B cell (primary cell): ENCODE data around the gene HAS3. TPM values are rescaled to one million over a fixed set of nuclear protein-coding genes. Genes with fewer than 3 reads are reported as not detected.
"Not testable (repeated sequence)": the region's sequence is repeated elsewhere in the genome, so short reads cannot be mapped to it uniquely, and the experiment has no call there.

Experiments
- ATAC-seq: fragments of 200-7000 bp; cut with Tn5 transposase; one replicate; pipeline ENCODE4 v1.10.0; 2021; ENCODE audit warnings: low read depth, mild to moderate bottlenecking, moderate number of reproducible peaks, moderate library complexity
- CTCF ChIA-PET: fragments of 350-600 bp; sonication (Branson Sonifier 250); formaldehyde crosslinking; loops from one replicate; lab custom pipeline; 2021; ENCODE audit warnings: antibody characterized with exemption, inconsistent platforms; lab: Charles Lee
- POLR2A ChIA-PET: fragments of 350-600 bp; sonication (Branson Sonifier 250); formaldehyde crosslinking; loops from one replicate; lab custom pipeline; 2021; ENCODE audit warnings: antibody characterized with exemption; lab: Charles Lee
- DNase-seq: peaks from one replicate; pipeline ENCODE4 v3.0.0; 2013
- H2AFZ ChIP-seq: 2 replicates; pipeline ENCODE4 v1.6.1; 2012; ENCODE audit warnings: mild to moderate bottlenecking, low read depth, low read length; ENCODE audit not compliant: insufficient read depth, poor library complexity, severe bottlenecking
- H3K27ac ChIP-seq, 2 donors: 1 replicate in 1 of 2; 2 replicates in 1 of 2; pipeline ENCODE4 v1.5.1; 2012 to 2013; ENCODE audit warnings: low read length in 2 of 2, mild to moderate bottlenecking in 2 of 2, moderate library complexity in 1 of 2
- H3K27me3 ChIP-seq, 4 experiments: fragments of 200-600 bp in 1 of 4; sonication (generic) in 1 of 4; replicated peaks in 1 of 4; 1 replicate in 2 of 4; 2 replicates in 2 of 4; pipeline versions ENCODE4 v1.6.1 to v1.7.0; 2013 to 2016; ENCODE audit warnings: low read length in 3 of 4, mild to moderate bottlenecking in 2 of 4, mixed read lengths in 1 of 4, moderate library complexity in 1 of 4; ENCODE audit not compliant: insufficient read depth in 4 of 4, control insufficient read depth in 3 of 4; ENCODE audit errors: control extremely low read depth in 1 of 4
- H3K36me3 ChIP-seq, 2 experiments: replicated peaks in 1 of 2; 1 replicate in 1 of 2; 2 replicates in 1 of 2; pipeline versions ENCODE4 v1.6.1 to v1.7.1; 2013; ENCODE audit warnings: low read length in 1 of 2; ENCODE audit not compliant: insufficient read depth in 2 of 2, control insufficient read depth in 1 of 2; ENCODE audit errors: control extremely low read depth in 1 of 2, extremely low read depth in 1 of 2
- H3K4me1 ChIP-seq, 2 donors: fragments of 200-600 bp in 1 of 2; sonication (generic) in 1 of 2; 1 replicate in 1 of 2; 2 replicates in 1 of 2; pipeline versions ENCODE4 v1.5.1 to v1.6.1; 2013 to 2017; ENCODE audit warnings: low read length in 2 of 2; ENCODE audit not compliant: control insufficient read depth in 2 of 2, insufficient read depth in 2 of 2
- H3K4me2 ChIP-seq: replicated peaks from 2 replicates; pipeline ENCODE3; 2012; ENCODE audit warnings: mild to moderate bottlenecking, low read depth, low read length; ENCODE audit not compliant: poor library complexity, severe bottlenecking
- H3K4me3 ChIP-seq, 5 experiments: fragments of 200-600 bp in 1 of 5; sonication (generic) in 1 of 5; 1 replicate in 3 of 5; 2 replicates in 2 of 5; pipeline versions ENCODE4 v1.5.1 to v1.7.0; 2011 to 2016; ENCODE audit warnings: low read length in 4 of 5, mild to moderate bottlenecking in 4 of 5, low read depth in 2 of 5, control low read depth in 1 of 5, moderate library complexity in 1 of 5; ENCODE audit not compliant: insufficient read depth in 1 of 5; ENCODE audit errors: control extremely low read depth in 1 of 5, extremely low read depth in 1 of 5
- H3K79me2 ChIP-seq: fragments of 200-600 bp; sonication (generic); one replicate; pipeline ENCODE4 v1.6.0; 2016; ENCODE audit warnings: low read length; ENCODE audit not compliant: control insufficient read depth, insufficient read depth
- H3K9ac ChIP-seq: fragments of 200-600 bp; sonication (generic); 2 replicates; pipeline ENCODE4 v1.6.1; 2017; ENCODE audit warnings: mild to moderate bottlenecking, low read length, moderate library complexity
- H3K9me3 ChIP-seq, 3 donors: one replicate each; pipeline versions ENCODE4 v1.6.1 to v1.7.1; 2013; ENCODE audit warnings: low read length in 2 of 3; ENCODE audit not compliant: control insufficient read depth in 2 of 3, insufficient read depth in 1 of 3; ENCODE audit errors: control extremely low read depth in 1 of 3
- H4K20me1 ChIP-seq: 2 replicates; pipeline ENCODE4 v1.6.0; 2012; ENCODE audit warnings: mild to moderate bottlenecking, low read length; ENCODE audit not compliant: insufficient read depth, control insufficient read depth, poor library complexity, severe bottlenecking
- H3K27ac Mint-ChIP-seq: one replicate; pipeline ENCODE4 v1.8.0; 2021; ENCODE audit warnings: mixed read lengths
- H3K27me3 Mint-ChIP-seq: one replicate; pipeline ENCODE4 v1.8.0; 2021; ENCODE audit warnings: mixed read lengths
- H3K4me1 Mint-ChIP-seq: one replicate; pipeline ENCODE4 v1.8.0; 2021; ENCODE audit warnings: mixed read lengths
- H3K4me3 Mint-ChIP-seq: one replicate; pipeline ENCODE4 v1.8.0; 2021; ENCODE audit warnings: mixed read lengths
- H3K9me3 Mint-ChIP-seq: one replicate; pipeline ENCODE4 v1.8.0; 2022; ENCODE audit warnings: mixed read lengths; ENCODE audit not compliant: insufficient read depth
- EZH2 ChIP-seq: IDR thresholded peaks from 2 replicates; pipeline ENCODE4 v1.6.1; 2012; ENCODE audit warnings: borderline replicate concordance, low read depth, mild to moderate bottlenecking, moderate library complexity, low read length; ENCODE audit not compliant: insufficient read depth, poor library complexity, severe bottlenecking
- WGBS: methylation state at CpG from one replicate; pipeline ENCODE4 v1.1.5; 2013; ENCODE audit warnings: missing lambda C conversion rate; ENCODE audit not compliant: insufficient coverage; 5-methylcytosine and 5-hydroxymethylcytosine counted together
- intact Hi-C: fragments of 100-400 bp; cut with micrococcal nuclease; formaldehyde crosslinking; loops from one replicate; pipeline ENCODE4 v1.10.0; 2022
- polyA plus RNA-seq: library from polyadenylated mRNA; depleted of rRNA; stranded (reverse); fragments of >200 nt; gene quantifications from 2 replicates; pipeline ENCODE4 v1.2.3, GENCODE V29; 2012
- total RNA-seq, 2 donors: library from RNA; stranded (reverse); fragments of 120-200 nt in 1 of 2; gene quantifications; 1 replicate in 1 of 2; 2 replicates in 1 of 2; pipeline versions ENCODE4 v1.2.3 to v1.2.4, GENCODE V29; 2013 to 2022
- TF ChIP-seq, protein P1 (sequence below): fragments of 200-600 bp; IDR thresholded peaks from one replicate; pipeline ENCODE4 v1.8.0; 2022; ENCODE audit warnings: antibody characterized with exemption, mild to moderate bottlenecking

Gene HAS3
- total and polyA plus RNA-seq, 2 donors (not counting 1 experiment from before 2014, with no cell fraction given): 1.4 to 2.6 TPM

DNA sequence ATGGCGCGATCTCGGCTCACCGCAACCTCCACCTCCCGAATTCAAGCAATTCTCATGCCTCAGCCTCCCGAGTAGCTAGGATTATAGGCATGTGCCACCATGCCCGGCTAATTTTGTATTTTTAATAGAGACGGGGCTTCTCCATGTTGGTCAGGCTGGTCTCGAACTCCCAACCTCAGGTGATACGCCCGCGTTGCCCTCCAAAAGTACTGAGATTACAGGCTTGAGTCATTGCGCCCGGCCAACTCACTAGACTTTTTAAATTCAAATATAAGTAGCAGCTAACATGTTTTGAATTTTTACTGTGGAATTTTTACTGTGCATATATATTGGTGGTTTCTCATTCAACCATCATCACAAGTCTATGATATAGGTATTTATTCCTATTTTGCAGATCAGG is 19.5 kb downstream of the HAS3 start:
- peaks cover 17% of the 10 kb centered on the region for H3K4me1 Mint-ChIP-seq

DNA sequence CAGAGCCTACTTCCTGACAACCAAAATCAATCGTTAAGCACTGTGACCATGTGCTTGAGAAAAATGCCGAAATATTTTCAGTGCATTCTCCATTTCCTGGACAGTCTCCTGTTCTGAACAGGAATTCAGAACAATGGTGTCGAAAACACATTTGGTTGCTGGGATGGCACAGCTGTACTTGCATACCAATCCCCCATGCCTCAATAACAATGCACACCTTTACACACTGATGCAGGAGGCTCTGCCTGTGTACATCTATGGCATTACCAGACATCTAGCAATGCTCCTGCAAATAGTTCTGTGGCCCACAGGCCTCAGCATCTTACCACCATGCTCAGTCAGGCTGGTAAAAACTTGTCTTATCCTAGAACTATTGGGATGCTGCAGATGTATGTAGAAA is 20.8 kb downstream of the HAS3 start:
- no peaks in the 10 kb centered on the region for H3K9me3 Mint-ChIP-seq
- peaks cover 59% of the 10 kb centered on the region for H4K20me1 ChIP-seq
- no peaks in the 10 kb centered on the region for H3K27me3 ChIP-seq
- H2AFZ ChIP-seq: no peak overlapping the region
- no peak overlapping the region for H3K9ac ChIP-seq
- TF ChIP-seq EZH2: no peak
- TF ChIP-seq, protein P1, sequence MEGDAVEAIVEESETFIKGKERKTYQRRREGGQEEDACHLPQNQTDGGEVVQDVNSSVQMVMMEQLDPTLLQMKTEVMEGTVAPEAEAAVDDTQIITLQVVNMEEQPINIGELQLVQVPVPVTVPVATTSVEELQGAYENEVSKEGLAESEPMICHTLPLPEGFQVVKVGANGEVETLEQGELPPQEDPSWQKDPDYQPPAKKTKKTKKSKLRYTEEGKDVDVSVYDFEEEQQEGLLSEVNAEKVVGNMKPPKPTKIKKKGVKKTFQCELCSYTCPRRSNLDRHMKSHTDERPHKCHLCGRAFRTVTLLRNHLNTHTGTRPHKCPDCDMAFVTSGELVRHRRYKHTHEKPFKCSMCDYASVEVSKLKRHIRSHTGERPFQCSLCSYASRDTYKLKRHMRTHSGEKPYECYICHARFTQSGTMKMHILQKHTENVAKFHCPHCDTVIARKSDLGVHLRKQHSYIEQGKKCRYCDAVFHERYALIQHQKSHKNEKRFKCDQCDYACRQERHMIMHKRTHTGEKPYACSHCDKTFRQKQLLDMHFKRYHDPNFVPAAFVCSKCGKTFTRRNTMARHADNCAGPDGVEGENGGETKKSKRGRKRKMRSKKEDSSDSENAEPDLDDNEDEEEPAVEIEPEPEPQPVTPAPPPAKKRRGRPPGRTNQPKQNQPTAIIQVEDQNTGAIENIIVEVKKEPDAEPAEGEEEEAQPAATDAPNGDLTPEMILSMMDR: no peak
- intact Hi-C loops: no loop called here
- 90% methylated on average over 3 of the region's 3 CpGs for WGBS
- ATAC-seq (no peak), DNase-seq (no peak)
- H3K36me3 ChIP-seq: peaks cover 6 to 7% of the 10 kb centered on the region in 2 experiments
- H3K4me1 Mint-ChIP-seq: peaks cover 27% of the 10 kb centered on the region
- peaks cover 76% of the 10 kb centered on the region for H3K79me2 ChIP-seq
- H3K4me3 ChIP-seq: no peak overlapping the region
- H3K27ac ChIP-seq: no peak overlapping the region
- H3K27me3 Mint-ChIP-seq: no peaks in the 10 kb centered on the region
- no peak overlapping the region for H3K4me3 Mint-ChIP-seq
- H3K27ac Mint-ChIP-seq: no peak overlapping the region
- no peak overlapping the region for H3K4me2 ChIP-seq
- no peaks in the 10 kb centered on the region for H3K9me3 ChIP-seq
- peaks cover 5 to 9% of the 10 kb centered on the region in 2 donors for H3K4me1 ChIP-seq
- POLR2A ChIA-PET: no interaction called here
- CTCF ChIA-PET: interaction anchor here (1.1 to 6.4 kb wide), 5 partner anchors 8 to 598 kb away, joined by 3 to 83 read pairs (median 15); partner anchors contain the start of genes CHTF8, SNTB2 and UTP4

More for the DNA sequence above, 19.5 kb downstream of the HAS3 start:
- POLR2A ChIA-PET, H3K9ac ChIP-seq, H3K9me3 Mint-ChIP-seq, H3K4me2 ChIP-seq, H3K27me3 ChIP-seq, H3K4me3 ChIP-seq, H3K4me3 Mint-ChIP-seq, H3K9me3 ChIP-seq, H3K27ac Mint-ChIP-seq, H2AFZ ChIP-seq, H3K27ac ChIP-seq, H3K4me1 ChIP-seq, ATAC-seq, H3K27me3 Mint-ChIP-seq, DNase-seq: not testable (repeated sequence)
- Histone ChIP-seq H3K36me3 (peaks cover 6 to 15% of the 10 kb centered on the region in 2 experiments), H3K79me2 (peaks cover 73% of the 10 kb centered on the region), H4K20me1 (peaks cover 62% of the 10 kb centered on the region)
- intact Hi-C loops: loop anchor here (1.0 to 2.0 kb wide), 3 partner anchors 278 to 534 kb away; no protein-coding TSS in a partner anchor
- WGBS: 100% methylated on average over 5 of the region's 14 CpGs
- CTCF ChIA-PET: interaction anchor here (0.8 to 6.4 kb wide), 12 partner anchors 9 to 604 kb away, joined by 3 to 83 read pairs (median 10); partner anchors contain the start of genes CHTF8 and UTP4

DNA sequence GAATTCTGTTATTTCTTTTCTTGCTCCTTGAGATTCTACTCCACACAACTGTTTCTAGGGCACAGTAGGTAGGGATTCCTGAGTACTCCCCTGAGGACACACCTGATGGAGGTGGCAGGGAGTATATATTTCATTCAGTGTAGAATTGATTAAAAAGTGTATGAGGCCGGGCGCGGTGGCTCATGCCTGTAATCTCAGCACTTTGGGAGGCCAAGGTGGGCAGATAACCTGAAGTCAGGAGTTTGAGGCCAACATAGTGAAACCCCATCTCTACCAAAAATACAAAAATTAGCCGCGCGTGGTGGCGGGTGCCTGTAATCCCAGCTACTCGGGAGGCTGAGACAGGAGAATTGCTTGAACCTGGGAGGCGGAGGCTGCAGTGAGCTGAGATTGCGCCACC is 21.3 kb downstream of the HAS3 start:
- Histone ChIP-seq H3K79me2 (peaks cover 81% of the 10 kb centered on the region), H4K20me1 (peaks cover 59% of the 10 kb centered on the region)
- H3K9ac ChIP-seq, DNase-seq, H2AFZ ChIP-seq, H3K4me2 ChIP-seq, intact Hi-C loops, ATAC-seq, H3K9me3 ChIP-seq, H3K36me3 ChIP-seq, H3K27me3 Mint-ChIP-seq, H3K4me1 ChIP-seq, H3K27ac ChIP-seq, H3K4me3 ChIP-seq, POLR2A ChIA-PET, H3K4me3 Mint-ChIP-seq, H3K9me3 Mint-ChIP-seq, H3K27me3 ChIP-seq: not testable (repeated sequence)
- 96% methylated on average over 6 of the region's 10 CpGs for WGBS
- Mint-ChIP-seq H3K27ac (peak overlapping the region; percentile 15), H3K4me1 (peaks cover 32% of the 10 kb centered on the region)
- CTCF ChIA-PET: interaction anchor here (0.6 to 6.4 kb wide), 6 partner anchors 9 to 606 kb away, joined by 3 to 83 read pairs (median 4); partner anchors contain the start of gene SNTB2
